ELR (cell line): ENCODE results near the gene TLCD2.
A peak's percentile ranks its signal among the peaks of the same experiment; 100 is the strongest.
"Not testable (repeated sequence)": the region's sequence is repeated elsewhere in the genome, so short reads cannot be mapped to it uniquely, and the experiment has no call there.

Experiments
- DNase-seq: peaks from one replicate; pipeline ENCODE4 v3.0.0-alpha.2; 2015; ENCODE audit warnings: low read depth

Gene TLCD2

GRCh38 chr17:1686086-1686485, 24.1 kb downstream of the TLCD2 start:
- no peak for DNase-seq

DNA sequence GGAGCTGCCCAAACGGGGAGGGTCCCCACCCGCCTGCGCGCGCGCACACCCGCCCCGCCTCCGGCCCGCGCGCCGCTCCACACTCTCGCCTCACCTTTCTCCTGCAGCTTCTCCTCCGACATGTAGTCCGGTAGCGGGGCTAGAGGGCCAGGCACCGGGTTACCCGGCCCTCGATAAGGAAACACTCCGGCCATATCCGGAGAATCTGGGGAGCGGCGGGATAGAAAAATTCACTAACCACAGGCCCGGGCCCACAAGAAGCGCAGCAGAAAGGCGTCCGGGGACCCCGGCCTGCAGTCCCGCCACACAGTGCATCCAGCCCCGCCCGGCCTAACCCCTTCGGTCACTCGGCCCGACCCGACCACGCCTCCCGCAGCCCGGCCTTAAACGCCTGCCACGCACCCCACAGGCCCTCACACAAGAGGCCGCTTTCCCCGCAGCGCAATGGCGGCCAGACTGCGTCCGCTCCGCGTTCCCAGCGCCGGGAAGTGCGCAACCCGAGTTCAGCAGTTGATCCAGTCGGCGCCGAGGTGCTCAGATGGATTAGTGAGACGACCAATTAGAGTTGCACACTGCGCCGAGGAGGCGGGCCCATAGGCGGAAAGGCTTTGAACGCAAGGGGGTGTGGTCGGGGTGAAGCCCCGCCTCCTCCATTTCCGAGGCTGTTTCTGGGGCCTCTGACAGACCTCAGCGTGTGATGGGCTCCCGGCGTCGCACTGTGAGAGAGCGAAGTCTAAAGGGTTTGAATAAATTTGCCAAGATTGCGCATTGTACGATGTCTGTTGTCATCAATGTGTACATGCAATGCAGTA, 25.6 kb downstream of the TLCD2 start, which contains the start of gene PRPF8:
Gene PRPF8, minus strand, starts transcription at position 490 of the 812 bp plus-strand sequence. Its CDS starts 296 bp downstream, at position 194.
- DNase-seq, result peak; percentile 99

DNA sequence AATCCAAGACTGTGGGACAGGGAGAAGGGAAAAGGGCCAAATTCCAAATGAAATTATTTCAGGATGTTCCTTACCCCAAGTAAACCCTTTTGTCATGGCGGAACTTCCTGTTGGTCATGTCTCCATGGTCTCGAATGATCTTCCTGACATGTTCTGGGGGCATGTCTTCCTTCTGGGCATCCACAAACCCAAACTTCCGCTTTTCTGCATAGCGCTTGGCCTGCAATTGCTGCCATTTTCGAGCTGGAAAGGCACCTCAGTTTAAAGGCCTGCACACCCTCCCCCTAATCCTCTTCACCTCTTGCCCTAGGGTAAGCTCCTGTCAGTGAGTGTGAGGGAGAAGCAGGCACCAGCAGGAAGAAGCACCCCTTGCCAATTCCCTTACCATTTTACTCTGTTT, 26.7 kb downstream of the TLCD2 start:
- no peak for DNase-seq

GRCh38 chr17:1676401-1676800, 33.8 kb downstream of the TLCD2 start:
- DNase-seq, result no peak

GRCh38 chr17:1673041-1673785, 37.0 kb downstream of the TLCD2 start:
- DNase-seq, result no peak

DNA sequence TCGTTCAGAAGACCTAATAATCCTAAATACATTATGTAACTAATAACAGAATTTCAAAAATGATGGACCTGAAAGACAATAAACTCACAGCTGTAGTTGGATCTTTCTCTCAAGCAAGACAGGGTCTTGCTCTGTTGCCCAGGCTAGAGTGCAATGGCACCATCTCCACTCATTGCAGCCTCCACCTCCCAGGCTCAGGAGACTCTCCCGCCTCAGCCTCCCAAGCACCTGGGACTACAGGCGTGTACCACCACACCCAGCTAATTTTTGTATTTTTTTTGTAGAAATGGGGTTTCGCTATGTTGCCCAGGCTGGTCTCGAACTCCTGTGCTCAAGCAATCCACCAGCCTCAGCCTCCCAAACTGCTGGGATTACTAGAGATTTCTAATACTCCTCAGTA, 46.2 kb downstream of the TLCD2 start:
- not testable (repeated sequence) for DNase-seq

DNA sequence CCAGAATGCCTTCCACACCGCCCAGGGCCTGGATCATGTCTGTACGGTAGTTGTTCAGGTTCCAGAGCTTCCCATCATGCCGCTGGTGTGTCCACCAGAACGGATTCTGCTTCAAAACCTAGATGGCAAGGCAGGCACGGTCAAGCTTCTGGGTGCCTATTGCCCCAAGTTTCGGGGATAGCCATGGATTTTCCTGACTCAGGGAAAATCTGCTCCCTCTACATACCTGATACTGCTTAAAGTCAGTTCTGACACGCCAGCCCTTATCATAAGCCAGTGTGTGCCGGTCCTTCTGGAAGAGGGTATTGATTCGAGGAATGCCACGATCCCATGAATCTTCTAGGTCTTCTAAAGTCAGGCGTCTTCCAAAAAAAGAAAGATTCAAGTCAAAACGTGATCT, 49.1 kb downstream of the TLCD2 start:
- no peak for DNase-seq

GRCh38 chr17:1658100-1658499, 52.1 kb downstream of the TLCD2 start:
- DNase-seq, result no peak

GRCh38 chr17:1653735-1654134, 56.4 kb downstream of the TLCD2 start:
- DNase-seq, result no peak

DNA sequence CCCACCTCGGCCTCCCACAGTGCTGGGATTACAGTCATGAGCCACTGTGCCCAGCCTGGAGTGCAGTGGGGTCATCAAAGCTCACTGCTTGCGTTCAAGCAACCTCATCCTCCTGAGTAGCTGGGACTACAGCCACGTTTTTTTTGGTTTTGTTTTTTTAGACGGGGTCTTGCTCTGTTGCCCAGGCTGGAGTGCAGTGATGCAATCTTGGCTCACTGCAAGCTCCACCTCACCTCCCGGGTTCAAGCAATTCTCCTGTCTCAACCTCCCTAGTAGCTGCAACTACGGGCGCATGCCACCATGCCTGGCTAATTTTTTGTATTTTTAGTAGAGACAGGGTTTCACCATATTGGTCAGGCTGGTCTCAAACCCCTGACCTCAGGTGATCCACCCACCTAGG, 57.4 kb downstream of the TLCD2 start:
- not testable (repeated sequence) for DNase-seq
